Loucy (cell line): ENCODE data around the gene UNC5A.

Source experiments
- H2AFZ ChIP-seq: fragments of 200-600 bp; sonication (generic); 2 replicates; pipeline ENCODE4 v1.6.0; 2016; ENCODE audit warnings: antibody characterized with exemption, mild to moderate bottlenecking, low read length, moderate library complexity
- H3F3A ChIP-seq: fragments of 200-600 bp; 2 replicates; pipeline ENCODE4 v1.6.0; 2016; ENCODE audit warnings: antibody characterized with exemption, low read depth, mild to moderate bottlenecking
- H3K27me3 ChIP-seq: fragments of 200-600 bp; sonication (generic); 2 replicates; pipeline ENCODE4 v1.6.1; 2014; ENCODE audit warnings: low read length, mild to moderate bottlenecking; ENCODE audit not compliant: insufficient read depth, poor library complexity, severe bottlenecking
- H3K36me3 ChIP-seq: fragments of 200-600 bp; sonication (generic); 2 replicates; pipeline ENCODE4 v1.6.1; 2016; ENCODE audit warnings: low read length; ENCODE audit not compliant: insufficient read depth
- H3K4me1 ChIP-seq: fragments of 200-600 bp; sonication (generic); 2 replicates; pipeline ENCODE4 v1.5.1; 2014; ENCODE audit warnings: low read length, mild to moderate bottlenecking; ENCODE audit not compliant: insufficient read depth, poor library complexity, severe bottlenecking
- H3K4me2 ChIP-seq: fragments of 200-600 bp; sonication (generic); 2 replicates; pipeline ENCODE4 v1.6.0; 2014; ENCODE audit warnings: antibody characterized with exemption, low read length, low read depth, mild to moderate bottlenecking; ENCODE audit not compliant: poor library complexity, severe bottlenecking
- H3K4me3 ChIP-seq: fragments of 200-600 bp; sonication (generic); 2 replicates; pipeline ENCODE4 v1.5.1; 2014; ENCODE audit warnings: low read length, mild to moderate bottlenecking, mixed read lengths; ENCODE audit not compliant: poor library complexity, severe bottlenecking
- H3K79me2 ChIP-seq: fragments of 200-600 bp; sonication (generic); 2 replicates; pipeline ENCODE4 v1.6.1; 2014; ENCODE audit warnings: low read length; ENCODE audit not compliant: insufficient read depth
- H3K9ac ChIP-seq: fragments of 200-600 bp; sonication (generic); 2 replicates; pipeline ENCODE4 v1.6.0; 2014; ENCODE audit warnings: mild to moderate bottlenecking, low read depth, low read length, moderate library complexity; ENCODE audit not compliant: poor library complexity, severe bottlenecking
- H3K9me2 ChIP-seq: fragments of 200-600 bp; sonication (generic); replicated peaks from 2 replicates; pipeline ENCODE4 v1.6.1; 2016; ENCODE audit warnings: low read depth, low read length, mixed read lengths
- H3K9me3 ChIP-seq: fragments of 200-600 bp; sonication (generic); 2 replicates; pipeline ENCODE4 v1.6.1; 2014; ENCODE audit warnings: mild to moderate bottlenecking, antibody characterized with exemption, low read length, low read depth; ENCODE audit not compliant: insufficient read depth
- H4K20me1 ChIP-seq: fragments of 200-600 bp; sonication (generic); 2 replicates; pipeline ENCODE4 v1.6.0; 2014; ENCODE audit warnings: antibody characterized with exemption, low read length, mild to moderate bottlenecking; ENCODE audit not compliant: insufficient read depth, poor library complexity, severe bottlenecking
- EZH2phosphoT487 ChIP-seq: fragments of 200-600 bp; IDR thresholded peaks from 2 replicates; pipeline ENCODE4 v1.6.1; 2018; ENCODE audit warnings: antibody characterized with exemption, mild to moderate bottlenecking, moderate library complexity, borderline replicate concordance
- TF ChIP-seq, protein P1 (sequence below): fragments of 200-600 bp; sonication (generic); conservative IDR thresholded peaks from 2 replicates; pipeline ENCODE4 v1.5.1; 2014; ENCODE audit warnings: mild to moderate bottlenecking, antibody characterized with exemption, low read length

Gene UNC5A

DNA sequence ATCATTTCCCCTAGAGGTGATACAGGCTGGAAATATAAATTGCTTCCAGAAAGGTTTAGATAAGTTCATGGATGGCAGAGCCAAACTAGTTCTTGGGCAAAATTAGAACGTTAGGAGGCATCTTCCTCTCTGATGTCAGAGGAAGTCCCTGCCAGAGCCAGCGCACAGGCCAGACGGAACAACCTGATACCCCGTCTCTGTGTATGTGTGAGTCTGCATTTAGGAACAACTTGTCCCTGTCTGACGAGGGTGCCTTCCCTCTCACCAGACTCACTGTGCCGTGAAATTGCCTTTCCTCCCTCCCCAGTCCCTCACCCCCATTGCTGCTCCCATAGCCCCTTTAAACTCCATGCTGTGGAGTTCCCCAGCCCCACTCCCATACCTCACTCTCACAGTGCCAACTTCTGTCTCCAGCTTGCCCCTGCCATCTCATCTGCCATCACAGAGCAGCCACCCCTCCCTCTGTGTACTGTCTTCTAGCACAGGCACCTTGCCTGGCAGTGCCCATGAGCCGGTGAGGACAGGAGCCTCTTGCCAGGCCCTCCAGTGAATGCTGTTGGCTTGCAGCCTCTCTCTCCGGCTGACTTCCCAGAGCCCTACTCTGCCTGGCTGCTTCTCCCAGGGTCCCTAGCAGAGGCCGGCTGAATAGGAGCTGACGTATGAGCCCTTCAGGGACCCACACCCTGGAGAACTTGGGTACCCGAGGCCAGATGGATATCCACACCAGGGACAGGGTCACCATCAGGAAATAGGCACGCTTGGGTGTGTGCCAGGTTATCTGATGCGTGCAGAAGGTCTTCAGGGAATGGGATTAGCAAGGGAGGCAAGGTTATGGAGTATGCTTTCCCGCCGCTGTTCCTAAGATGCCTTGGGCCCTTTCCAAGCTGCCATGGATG is 26.7 kb downstream of the UNC5A start:
- no peaks in the 10 kb centered on the region for H3K4me1 ChIP-seq
- H3F3A ChIP-seq, result no peaks in the 10 kb centered on the region

DNA sequence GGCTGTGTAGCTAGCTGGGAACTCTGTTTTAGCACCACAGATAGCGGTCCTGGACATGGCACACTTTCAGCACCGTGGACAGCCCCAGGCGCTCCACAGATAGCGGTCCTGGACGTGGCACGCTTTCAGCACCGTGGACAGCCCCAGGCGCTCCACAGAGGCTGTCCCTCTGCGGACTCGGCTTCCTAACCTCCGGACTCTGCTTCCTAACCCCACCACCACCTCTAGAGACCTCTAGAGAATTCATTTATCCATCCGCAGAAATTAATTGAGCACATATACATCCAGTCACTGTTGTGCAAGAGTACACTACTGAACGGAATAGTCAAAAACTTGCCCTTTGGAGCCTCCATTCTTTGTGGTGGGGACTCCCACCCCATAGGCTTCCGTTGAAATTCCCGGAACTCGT is 27.4 kb downstream of the UNC5A start:
- no peak overlapping the region for H2AFZ ChIP-seq
- no peaks in the 10 kb centered on the region for H3F3A ChIP-seq
- TF ChIP-seq, protein P1, sequence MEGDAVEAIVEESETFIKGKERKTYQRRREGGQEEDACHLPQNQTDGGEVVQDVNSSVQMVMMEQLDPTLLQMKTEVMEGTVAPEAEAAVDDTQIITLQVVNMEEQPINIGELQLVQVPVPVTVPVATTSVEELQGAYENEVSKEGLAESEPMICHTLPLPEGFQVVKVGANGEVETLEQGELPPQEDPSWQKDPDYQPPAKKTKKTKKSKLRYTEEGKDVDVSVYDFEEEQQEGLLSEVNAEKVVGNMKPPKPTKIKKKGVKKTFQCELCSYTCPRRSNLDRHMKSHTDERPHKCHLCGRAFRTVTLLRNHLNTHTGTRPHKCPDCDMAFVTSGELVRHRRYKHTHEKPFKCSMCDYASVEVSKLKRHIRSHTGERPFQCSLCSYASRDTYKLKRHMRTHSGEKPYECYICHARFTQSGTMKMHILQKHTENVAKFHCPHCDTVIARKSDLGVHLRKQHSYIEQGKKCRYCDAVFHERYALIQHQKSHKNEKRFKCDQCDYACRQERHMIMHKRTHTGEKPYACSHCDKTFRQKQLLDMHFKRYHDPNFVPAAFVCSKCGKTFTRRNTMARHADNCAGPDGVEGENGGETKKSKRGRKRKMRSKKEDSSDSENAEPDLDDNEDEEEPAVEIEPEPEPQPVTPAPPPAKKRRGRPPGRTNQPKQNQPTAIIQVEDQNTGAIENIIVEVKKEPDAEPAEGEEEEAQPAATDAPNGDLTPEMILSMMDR, result no peak
- TF ChIP-seq EZH2phosphoT487, result no peak
- no peak overlapping the region for H3K4me2 ChIP-seq
- no peaks in the 10 kb centered on the region for H3K79me2 ChIP-seq
- H3K36me3 ChIP-seq, result no peaks in the 10 kb centered on the region
- no peaks in the 10 kb centered on the region for H4K20me1 ChIP-seq
- no peaks in the 10 kb centered on the region for H3K9me3 ChIP-seq
- no peak overlapping the region for H3K4me3 ChIP-seq
- H3K9me2 ChIP-seq, result no peaks in the 10 kb centered on the region
- no peaks in the 10 kb centered on the region for H3K4me1 ChIP-seq
- H3K9ac ChIP-seq, result no peak overlapping the region
- no peaks in the 10 kb centered on the region for H3K27me3 ChIP-seq

More for the DNA sequence above, 26.7 kb downstream of the UNC5A start:
- no peaks in the 10 kb centered on the region for H3K36me3 ChIP-seq
- TF ChIP-seq, protein P1, result no peak
- TF ChIP-seq EZH2phosphoT487, result no peak
- H2AFZ ChIP-seq, result no peak overlapping the region
- no peak overlapping the region for H3K4me2 ChIP-seq
- H3K9ac ChIP-seq, result no peak overlapping the region
- no peaks in the 10 kb centered on the region for H3K79me2 ChIP-seq
- no peaks in the 10 kb centered on the region for H3K9me3 ChIP-seq
- no peaks in the 10 kb centered on the region for H4K20me1 ChIP-seq
- no peaks in the 10 kb centered on the region for H3K27me3 ChIP-seq
- no peaks in the 10 kb centered on the region for H3K9me2 ChIP-seq
- no peak overlapping the region for H3K4me3 ChIP-seq

DNA sequence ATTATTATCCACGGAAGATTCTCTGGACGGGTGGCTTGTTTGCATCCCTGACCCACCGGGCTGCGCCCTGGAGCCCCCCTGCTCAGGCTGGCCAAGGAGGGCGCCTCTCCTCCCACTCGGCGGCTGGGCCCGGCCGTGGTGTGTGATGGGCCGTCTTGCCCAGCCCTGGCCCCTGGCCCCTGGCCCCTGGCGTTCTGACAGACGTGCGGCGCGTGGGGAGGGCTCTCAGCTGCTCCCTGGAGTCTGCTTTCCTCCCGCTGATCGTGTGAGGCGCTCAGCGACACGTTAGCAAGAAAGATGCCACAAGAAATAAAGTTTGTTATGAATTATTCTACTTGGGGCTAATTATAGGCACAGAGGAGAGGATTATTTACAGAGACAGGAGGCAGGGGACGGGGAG is 33.3 kb downstream of the UNC5A start:
- Histone ChIP-seq H3K36me3 (no peaks in the 10 kb centered on the region), H2AFZ (no peak overlapping the region), H3K9me3 (no peaks in the 10 kb centered on the region), H3K9ac (no peak overlapping the region), H3K4me1 (no peaks in the 10 kb centered on the region), H3F3A (no peaks in the 10 kb centered on the region), H3K79me2 (no peaks in the 10 kb centered on the region), H3K4me3 (no peak overlapping the region), H4K20me1 (no peaks in the 10 kb centered on the region), H3K4me2 (no peak overlapping the region), H3K27me3 (no peaks in the 10 kb centered on the region), H3K9me2 (no peaks in the 10 kb centered on the region)
- TF ChIP-seq, protein P1, result no peak
- no peak for TF ChIP-seq EZH2phosphoT487
